GM21723 (cell line): ENCODE results near the gene ARSB.

ENCODE experiments used
- ATAC-seq: cut with Tn5 transposase; IDR thresholded peaks from one replicate; pipeline ENCODE4 v1.9.1; 2021; ENCODE audit warnings: mild to moderate bottlenecking, moderate library complexity; ENCODE audit not compliant: unreplicated experiment

Gene ARSB

DNA sequence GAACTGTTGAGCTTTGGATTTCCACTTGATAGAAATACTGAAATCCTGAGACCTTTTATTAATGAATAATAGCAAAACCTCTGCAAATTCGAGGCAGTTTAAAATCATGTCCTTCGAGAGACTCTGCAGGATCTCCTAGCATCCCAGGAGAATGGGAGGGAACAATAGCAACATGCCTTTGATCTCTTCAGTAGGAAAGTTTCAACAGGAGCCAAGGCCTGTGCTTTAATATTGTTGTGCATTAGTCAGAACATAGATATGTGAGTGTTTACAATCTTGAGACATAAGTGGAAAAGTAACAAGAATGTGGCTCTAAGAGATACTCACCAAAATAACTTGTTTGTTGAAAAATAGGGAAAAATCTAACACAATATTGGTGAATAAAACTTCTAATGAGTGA is 253.2 kb downstream of the ARSB start:
- no peak for ATAC-seq

DNA sequence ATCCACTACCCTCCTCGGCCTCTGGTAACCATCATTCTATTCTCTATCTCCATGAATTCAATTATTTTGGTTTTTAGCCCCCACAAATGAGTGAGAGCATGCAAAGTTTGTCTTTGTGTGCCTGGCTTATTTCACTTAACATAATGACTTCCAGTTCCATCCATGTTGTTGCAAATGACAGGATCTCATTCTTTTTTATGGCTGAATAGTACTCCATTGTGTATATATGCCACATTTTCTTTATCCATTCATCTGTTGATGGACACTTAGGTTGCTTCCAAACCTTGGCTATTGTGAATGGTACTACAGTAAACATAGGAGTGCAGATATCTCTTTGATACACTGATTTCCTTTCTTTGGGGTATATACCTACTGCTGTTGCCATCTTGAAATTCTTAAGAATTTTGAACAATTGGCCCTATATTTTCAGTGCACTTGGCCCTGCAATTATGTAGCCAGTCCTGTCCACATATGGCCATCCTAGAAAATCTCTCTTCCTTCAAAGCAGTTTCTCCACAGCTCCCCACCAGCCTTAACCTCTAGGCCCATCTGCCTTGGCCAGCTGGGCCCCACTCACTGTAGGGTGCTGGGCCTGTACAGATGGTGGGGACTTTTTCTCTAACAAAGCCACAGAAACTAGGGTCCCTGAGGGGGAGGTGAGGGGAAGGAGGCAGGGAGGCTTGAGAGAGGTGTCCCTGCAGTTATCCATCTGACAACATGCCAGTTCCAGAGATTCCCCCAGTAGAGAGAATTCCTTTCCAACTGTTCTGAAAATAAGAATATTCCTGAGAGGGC is 254.6 kb downstream of the ARSB start:
- ATAC-seq: no peak

- ATAC-seq: peak; percentile 85
Measured at GRCh38 chr5:78727786-78728761, 257.0 kb downstream of the ARSB start.
